ENCODE results near the gene CHMP3.
"Not testable (repeated sequence)": the region's sequence is repeated elsewhere in the genome, so short reads cannot be mapped to it uniquely, and the experiment has no call there.

Gene CHMP3

DNA sequence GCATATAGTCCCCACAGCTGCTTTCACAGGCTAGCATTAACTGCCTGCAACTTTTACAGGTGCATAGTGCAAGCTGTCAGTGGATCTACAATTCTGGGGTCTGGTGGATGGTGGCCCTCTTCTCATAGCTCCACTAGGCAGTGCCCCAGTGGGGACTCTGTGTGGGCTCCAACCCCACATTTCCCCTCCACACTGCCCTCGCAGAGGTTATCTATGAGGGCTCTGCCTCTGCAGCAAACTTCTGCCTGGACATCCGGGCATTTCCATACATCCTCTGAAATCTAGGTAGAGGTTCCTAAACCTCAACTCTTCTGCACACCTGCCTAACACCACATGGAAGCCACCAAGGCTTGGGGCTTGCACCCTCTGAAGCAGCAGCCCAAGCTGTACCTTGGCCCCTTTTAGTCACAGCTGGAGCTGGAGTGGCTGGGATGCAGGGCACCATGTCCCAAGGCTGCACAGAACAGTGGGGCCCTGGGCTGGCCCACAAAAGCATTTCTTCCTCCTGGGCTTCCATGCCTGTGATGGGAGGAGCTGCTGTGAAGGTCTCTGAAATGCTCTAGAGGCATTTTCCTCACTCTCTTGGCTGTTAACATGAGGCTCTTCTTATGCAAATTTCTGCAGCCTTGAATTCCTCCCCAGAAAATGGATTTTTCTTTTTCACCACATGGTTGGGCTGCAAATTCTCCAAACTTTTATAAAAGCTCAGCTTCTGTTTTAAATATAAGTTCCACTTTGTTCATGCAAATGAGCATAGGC lies 62.7 kb downstream of the CHMP3 start:
- DNase-seq: no peak

DNA sequence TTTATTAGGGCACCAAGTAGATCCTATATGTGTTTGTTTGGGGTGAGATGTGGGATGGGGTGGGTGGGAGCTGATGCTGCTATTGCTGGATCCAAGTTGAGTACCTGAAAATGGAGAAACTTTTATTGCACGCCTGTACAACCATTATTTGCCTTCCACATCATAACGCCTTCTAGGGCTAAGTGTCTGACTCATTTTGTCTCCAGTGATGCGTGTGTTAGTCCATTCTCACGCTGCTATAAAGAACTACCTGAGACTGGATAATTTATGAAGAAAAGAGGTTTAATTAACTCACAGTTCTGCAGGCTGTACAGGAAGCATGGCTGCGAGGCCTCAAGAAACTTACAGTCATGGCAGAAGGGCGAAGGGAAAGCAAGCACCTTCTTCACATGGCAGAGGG lies 63.9 kb downstream of the CHMP3 start:
- no peak for DNase-seq

- DNase-seq: no peak
Measured at GRCh38 chr2:86498468-86499260, 64.6 kb downstream of the CHMP3 start.

GRCh38 chr2:86496391-86496790 lies 66.9 kb downstream of the CHMP3 start:
- DNase-seq: not testable (repeated sequence)

- no peak for DNase-seq
Measured at GRCh38 chr2:86492048-86492453, 71.2 kb downstream of the CHMP3 start.

- no peak for DNase-seq
Measured at GRCh38 chr2:86491088-86491487, 72.2 kb downstream of the CHMP3 start.

GRCh38 chr2:86490245-86490644 lies 73.0 kb downstream of the CHMP3 start:
- DNase-seq: no peak

DNA sequence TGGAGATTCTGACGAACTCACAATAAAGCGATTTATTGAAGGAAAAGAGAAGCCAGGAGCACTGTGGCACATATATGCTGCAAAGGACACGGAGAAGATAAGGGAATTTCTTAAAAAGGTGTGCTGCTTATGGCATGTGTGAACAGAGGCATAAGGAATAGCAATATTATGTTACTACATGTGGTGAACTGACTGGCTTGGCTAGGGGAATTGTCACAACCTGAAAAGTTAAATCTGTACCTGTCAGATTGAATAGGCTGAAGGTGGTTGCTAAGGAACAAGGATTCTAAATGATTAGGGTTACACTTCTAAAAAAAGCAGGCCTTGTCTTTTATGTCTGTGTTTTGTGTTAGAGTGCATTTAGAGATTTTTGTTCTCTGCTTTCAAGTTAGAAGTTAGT lies 73.7 kb downstream of the CHMP3 start:
- no peak for DNase-seq

GRCh38 chr2:86488561-86489250 lies 74.5 kb downstream of the CHMP3 start:
- no peak for DNase-seq

GRCh38 chr2:86487062-86487461 lies 76.2 kb downstream of the CHMP3 start:
- DNase-seq: no peak

GRCh38 chr2:86485802-86486201 lies 77.4 kb downstream of the CHMP3 start:
- DNase-seq: no peak

DNA sequence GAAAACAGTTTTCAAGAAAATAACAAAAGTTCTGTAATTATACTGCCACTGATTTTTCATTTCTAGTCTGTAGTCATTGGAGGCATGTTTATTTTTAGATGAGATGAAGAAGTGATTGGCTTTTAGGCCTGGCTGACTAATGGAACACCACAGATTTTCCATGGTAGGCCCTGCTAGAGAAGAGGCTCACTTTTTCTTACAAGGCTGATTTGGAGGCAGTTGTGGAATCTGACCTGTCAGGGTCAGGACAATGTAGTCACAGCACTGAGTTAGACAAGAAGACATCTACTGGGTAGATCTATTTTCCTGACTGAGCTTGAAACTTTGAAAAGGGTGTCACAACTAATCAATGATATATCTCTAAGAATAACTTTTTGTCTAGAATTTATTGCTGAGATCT lies 78.1 kb downstream of the CHMP3 start:
- DNase-seq: no peak

DNA sequence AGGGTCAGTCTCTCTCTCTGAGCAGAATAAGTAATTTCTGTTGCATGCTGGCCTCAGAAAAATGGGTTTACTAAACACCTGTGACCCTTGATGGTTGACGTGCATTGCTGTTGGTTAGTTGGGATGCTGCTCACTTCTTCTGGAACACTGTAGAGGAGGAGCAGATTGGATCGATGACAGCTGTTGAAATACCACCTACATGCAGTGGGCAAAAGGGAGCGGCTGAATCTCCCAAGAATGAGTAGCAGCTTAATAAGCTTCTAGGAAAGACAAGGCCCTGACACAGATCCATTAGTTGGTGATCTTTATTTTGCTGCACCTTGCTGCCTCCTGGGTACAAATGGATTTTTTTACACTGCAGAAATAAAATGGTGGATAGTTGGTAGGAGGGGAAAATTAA lies 78.9 kb downstream of the CHMP3 start:
- DNase-seq: no peak

DNA sequence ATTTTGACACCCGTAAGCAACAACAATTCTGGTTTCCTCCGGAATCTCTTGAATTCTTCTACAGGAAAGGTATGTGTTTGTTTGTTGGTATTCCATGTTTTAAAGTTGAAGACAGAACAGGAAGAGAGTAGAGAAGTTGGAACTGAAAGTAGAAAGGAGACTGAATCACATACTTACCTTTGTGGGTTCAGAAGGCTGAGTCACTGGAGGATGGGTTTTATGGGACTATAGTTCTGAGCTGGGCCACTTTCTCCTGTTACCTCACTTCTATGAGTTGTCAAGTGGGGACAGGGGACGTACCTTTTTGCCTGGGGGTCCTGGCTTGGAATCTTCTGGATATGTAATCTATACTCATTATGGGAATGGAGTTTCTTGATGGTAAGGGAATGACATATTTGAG lies 81.2 kb downstream of the CHMP3 start:
- DNase-seq: no peak

DNA sequence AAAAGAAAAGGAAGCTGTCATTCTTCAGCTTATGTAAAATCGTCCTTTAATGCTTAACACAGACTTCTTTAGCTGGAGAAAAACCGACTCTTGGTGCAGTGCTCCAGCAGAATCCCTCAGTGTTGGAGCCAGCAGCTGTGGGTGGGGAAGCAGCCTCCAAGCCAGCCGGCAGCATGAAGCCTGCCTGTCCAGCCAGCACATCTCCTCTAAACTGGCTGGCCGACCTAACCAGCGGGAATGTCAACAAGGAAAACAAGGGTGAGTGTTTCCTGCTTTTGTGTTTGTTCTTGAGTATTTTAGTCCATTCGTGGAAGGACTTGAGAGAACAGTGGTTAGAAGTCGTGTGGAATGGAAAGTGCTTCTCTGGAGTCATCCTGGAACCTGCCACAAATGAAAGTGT lies 83.1 kb downstream of the CHMP3 start:
- DNase-seq: no peak

DNA sequence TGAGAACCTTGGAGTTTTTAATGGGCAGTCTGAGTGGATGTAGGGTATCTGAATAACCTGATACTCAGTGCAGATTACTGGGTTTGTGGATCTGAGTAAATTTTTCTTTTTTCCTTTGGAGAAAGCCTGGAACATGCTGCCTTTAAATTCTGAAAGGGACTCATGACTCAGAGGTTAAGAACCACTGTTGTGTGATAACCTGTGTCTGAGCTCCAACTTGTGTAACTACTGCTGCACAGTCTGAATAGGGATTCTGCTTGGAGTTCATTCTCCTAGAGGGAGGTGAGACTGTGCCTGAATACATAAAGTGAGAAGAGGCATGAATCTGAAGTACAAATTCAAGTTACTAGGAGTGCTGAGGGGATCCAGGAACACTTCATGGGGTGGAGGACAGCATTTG lies 85.9 kb downstream of the CHMP3 start:
- no peak for DNase-seq

- DNase-seq: no peak
Measured at GRCh38 chr2:86476918-86477317, 86.3 kb downstream of the CHMP3 start.

DNA sequence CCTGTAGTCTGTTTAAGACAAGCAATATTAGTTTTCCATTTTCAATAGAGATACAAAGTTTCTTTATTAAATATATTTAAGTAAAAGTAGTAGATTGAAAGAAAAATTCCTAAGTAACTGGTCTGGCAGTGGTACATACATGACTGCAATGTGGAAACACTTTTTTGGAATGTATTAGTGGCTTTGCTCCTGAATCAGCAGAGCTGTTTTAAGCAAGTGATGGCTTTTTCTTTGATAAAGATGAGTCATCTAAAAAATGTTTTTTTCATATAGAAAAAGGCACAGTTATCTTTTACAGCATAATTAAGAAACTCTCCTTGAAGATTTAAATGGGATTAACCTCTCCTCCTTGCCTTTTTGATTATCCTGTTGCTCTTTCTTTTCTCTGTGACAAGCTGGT lies 87.2 kb downstream of the CHMP3 start:
- no peak for DNase-seq

GRCh38 chr2:86471637-86472036 lies 91.6 kb downstream of the CHMP3 start:
- DNase-seq: no peak

DNA sequence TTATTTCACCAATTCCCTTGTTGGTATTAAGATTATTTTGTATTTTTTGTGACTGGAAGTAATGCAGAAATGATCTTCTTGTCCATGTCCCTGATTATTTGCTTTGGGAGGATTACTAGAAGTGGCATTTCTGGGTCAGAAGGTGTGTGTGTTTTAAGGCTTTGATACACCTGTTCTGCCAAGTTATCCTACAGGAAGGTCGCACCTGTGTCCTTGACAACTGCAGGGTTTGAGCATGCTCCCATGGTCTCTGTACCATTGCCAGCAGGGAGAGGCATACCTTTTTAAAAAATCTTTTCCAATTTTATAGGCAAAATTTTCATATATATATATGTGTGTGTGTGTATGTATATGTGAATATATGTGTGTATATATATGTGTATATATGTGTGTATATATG lies 92.4 kb downstream of the CHMP3 start:
- DNase-seq: no peak

DNA sequence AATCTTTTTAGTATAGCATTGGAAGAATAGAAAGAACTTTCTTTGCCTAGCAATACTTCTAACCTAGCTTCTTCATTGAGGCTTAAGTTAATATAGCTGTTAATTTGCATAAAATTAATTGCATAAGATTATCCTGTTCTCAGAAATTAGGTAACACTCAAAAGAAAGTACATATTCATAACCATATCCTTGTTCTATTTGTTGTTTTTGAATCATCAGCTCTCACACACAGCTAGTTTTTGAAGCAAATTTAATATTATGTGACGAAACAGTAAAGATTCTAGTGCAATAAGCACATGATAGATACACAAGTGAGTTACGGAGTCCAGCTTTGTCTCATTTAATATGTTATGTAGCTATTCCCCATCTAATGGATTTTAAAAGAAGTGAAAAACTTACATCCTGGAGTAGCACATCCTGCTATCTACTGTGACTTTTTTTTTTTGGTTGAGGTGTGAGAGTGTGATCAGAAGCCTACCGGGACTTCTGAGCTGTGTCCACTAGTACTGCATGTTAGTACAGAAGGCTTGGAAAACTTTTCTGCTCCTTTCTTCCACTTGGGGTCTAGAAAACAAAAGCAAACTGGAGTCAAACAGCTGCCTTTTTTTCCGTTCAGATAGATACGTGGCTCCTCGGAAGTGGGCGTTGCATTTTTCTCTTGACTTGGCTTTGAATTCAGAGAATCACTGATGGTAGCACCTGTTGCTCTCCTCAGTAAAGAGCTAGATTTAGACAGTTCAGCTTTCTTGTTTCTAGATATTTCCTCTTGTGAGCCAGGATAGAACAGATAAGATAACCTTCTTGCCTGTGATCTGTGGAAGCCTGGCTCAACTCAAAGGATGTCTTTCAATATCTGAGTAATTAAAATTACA lies 94.8 kb downstream of the CHMP3 start:
- DNase-seq: no peak

DNA sequence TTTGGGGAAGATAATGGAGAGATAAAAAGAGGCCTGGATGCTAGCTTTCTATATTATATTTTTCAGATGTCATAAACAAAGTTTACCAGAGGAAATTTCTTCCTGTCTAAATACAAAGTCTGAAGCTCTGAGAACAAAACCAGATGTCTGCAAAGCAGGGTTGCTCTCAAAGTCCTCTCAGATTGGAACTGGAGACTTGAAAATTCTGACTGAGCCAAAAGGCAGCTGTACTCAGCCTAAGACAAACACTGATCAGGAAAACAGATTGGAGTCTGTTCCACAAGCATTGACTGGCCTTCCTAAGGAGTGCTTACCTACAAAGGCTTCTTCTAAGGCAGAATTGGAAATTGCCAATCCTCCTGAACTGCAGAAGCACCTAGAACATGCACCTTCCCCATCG lies 96.9 kb downstream of the CHMP3 start:
- no peak for DNase-seq

GRCh38 chr2:86464652-86465051 lies 98.6 kb downstream of the CHMP3 start:
- DNase-seq: no peak

Data from NCI-H526 treated with DMSO at 0.1 percent for 48 hours (cell line).